ENCODE results near the gene SIX3.

- TF ChIP-seq NFIC (IDR thresholded peaks at IDR 0.05) = no peak
- TF ChIP-seq EP300 (IDR thresholded peaks at IDR 0.05; ENCODE audit: borderline replicate concordance) = no peak
- no peak for TF ChIP-seq EGR1 (IDR thresholded peaks at IDR 0.05)
These were observed 9.4 kb upstream of the SIX3 start for GRCh38 chr2:44932079-44932478.
